AG09319 (cell line): Measurements from ENCODE around the gene ZBTB48.
"Not testable (repeated sequence)": the region's sequence is repeated elsewhere in the genome, so short reads cannot be mapped to it uniquely, and the experiment has no call there.

Source experiments
- DNase-seq: peaks from one replicate; pipeline ENCODE4 v3.0.0-alpha.2; 2010; ENCODE audit warnings: low read depth; ENCODE audit errors: extremely low read depth
- CTCF ChIP-seq: IDR thresholded peaks from 2 replicates; pipeline ENCODE4 v1.5.1; 2011; ENCODE audit warnings: low read depth, mild to moderate bottlenecking, inconsistent platforms, low read length, moderate library complexity

ZBTB48 gene

DNA sequence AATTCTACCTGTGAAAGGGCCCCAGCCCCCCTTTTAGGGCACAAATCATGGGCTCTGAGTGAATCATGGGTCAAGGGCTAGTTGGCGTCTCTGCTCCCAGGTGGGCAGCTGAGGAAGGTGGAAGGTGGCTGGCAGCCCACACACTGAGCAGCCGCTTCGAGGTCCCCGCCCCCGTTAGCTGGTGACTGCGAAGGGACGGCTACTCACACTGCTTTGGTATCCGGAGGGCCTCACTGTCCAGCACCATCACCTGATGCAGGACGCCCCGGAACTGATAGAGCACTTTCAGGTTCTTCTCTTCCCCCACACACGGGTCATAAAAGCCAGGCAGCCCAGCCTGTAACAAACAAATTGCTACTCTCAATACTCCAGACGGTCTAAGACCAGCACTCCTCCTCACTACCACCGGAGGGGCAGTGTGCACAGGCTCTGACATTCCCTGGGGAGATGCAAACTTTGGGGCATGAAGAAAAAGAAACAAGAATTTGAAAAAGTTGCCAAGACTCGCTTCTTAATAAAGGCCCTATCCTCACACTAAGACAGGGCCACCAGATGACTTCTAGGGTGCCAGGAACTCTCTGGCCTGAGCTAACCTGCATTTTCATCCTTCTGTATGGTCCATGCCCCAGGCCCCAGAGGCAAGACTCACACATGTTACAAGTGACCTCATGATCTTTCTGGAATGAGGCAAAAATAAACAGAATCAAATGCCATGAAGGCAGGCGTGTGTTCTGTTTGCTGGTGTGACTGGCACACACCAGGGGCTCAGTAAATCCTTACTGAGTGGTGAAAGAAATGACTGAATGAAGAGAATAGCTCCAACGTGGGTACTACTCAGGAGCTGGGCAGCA lies 56.3 kb downstream of the ZBTB48 start:
- TF ChIP-seq CTCF: peak; percentile 2; the same call in 1 of the 2 replicates
- no peak for DNase-seq

- not testable (repeated sequence) for DNase-seq
These were observed 57.0 kb downstream of the ZBTB48 start for GRCh38 chr1:6636778-6637177.

GRCh38 chr1:6637770-6638169 lies 58.0 kb downstream of the ZBTB48 start:
- no peak for DNase-seq
- no peak for TF ChIP-seq CTCF

DNA sequence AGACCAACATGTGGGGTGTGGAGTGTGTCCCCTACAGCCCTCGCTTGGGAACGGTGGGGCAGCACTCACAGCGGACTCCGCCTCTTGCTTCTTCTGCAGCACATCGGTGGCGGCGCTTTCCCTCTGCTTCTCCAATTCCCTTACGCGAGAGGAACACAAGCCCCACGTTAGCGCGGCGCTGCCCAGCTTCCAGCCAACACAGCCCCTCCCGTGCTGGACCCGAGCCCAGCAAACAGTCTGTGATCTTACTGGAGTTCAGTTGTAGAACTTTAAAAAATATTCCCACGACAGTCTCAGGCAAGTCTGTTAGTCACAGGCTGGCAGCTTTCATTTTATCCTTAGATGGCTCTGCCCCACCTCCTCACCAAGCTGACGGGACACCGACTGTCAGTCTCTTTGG lies 58.4 kb downstream of the ZBTB48 start:
- no peak for TF ChIP-seq CTCF
- peak; percentile 75 for DNase-seq
